Stimulated activated CD4-positive, alpha-beta T cell treated with anti-CD3 and anti-CD28 coated beads, TNF-alpha, amount 100 ng/mL, for 4 hours (primary cell): Measurements from ENCODE around the gene GCKR.
A peak's percentile ranks its signal among the peaks of the same experiment; 100 is the strongest.

Source experiments
- DNase-seq, 3 experiments: peaks; one replicate each; pipeline ENCODE4 v3.0.0-alpha.2; 2020; ENCODE audit warnings: low read depth in 3 of 3

The GCKR gene

GRCh38 chr2:27496357-27497287 lies at the start of gene GCKR:
GCKR (plus strand) TSS chr2:27496839; CDS start chr2:27496905, 66 bp downstream.
- DNase-seq: no peak

GRCh38 chr2:27448381-27448780 lies 48.3 kb upstream of the GCKR start:
- DNase-seq: no peak

GRCh38 chr2:27451095-27451494 lies 45.5 kb upstream of the GCKR start:
- no peak for DNase-seq

GRCh38 chr2:27453968-27454367 lies 42.7 kb upstream of the GCKR start:
- DNase-seq: no peak

- no peak for DNase-seq
Measured at GRCh38 chr2:27461118-27461517, 35.5 kb upstream of the GCKR start.

GRCh38 chr2:27464443-27464842 lies 32.2 kb upstream of the GCKR start:
- no peak for DNase-seq

- DNase-seq: no peak
Measured at GRCh38 chr2:27471961-27472360, 24.7 kb upstream of the GCKR start.

GRCh38 chr2:27485496-27485895 lies 11.1 kb upstream of the GCKR start:
- DNase-seq: no peak

- DNase-seq: no peak
Measured at GRCh38 chr2:27489118-27489497, 7.5 kb upstream of the GCKR start.

GRCh38 chr2:27489498-27490397 lies 6.9 kb upstream of the GCKR start, which contains the start of gene IFT172:
IFT172 (minus strand) TSS chr2:27489743; CDS start chr2:27489653, 90 bp downstream.
- DNase-seq: peak; percentile 85 to 99 (median 97)

- DNase-seq: no peak
Measured at GRCh38 chr2:27492557-27492956, 4.1 kb upstream of the GCKR start.

- no peak for DNase-seq
Measured at GRCh38 chr2:27493948-27494283, 2.7 kb upstream of the GCKR start.

- no peak for DNase-seq
Measured at GRCh38 chr2:27494284-27494943, 2.2 kb upstream of the GCKR start.

GRCh38 chr2:27494944-27495554 lies 1.6 kb upstream of the GCKR start, which contains the start of gene FNDC4:
FNDC4 (minus strand) TSS chr2:27495200; CDS start chr2:27494679, 521 bp downstream.
- DNase-seq: no peak

GRCh38 chr2:27495840-27496356 lies 741 bp upstream of the GCKR start:
- DNase-seq: no peak

- DNase-seq: no peak
Measured at GRCh38 chr2:27497288-27497627, 619 bp downstream of the GCKR start.

GRCh38 chr2:27498975-27499374 lies 2.3 kb downstream of the GCKR start:
- DNase-seq: no peak

- no peak for DNase-seq
Measured at GRCh38 chr2:27501042-27501441, 4.4 kb downstream of the GCKR start.

- no peak for DNase-seq
Measured at GRCh38 chr2:27502142-27502541, 5.5 kb downstream of the GCKR start.

GRCh38 chr2:27506587-27506986 lies 9.9 kb downstream of the GCKR start:
- no peak for DNase-seq

GRCh38 chr2:27507293-27507692 lies 10.7 kb downstream of the GCKR start:
- DNase-seq: no peak
